IMR-90 (cell line): ENCODE data around the gene PILRB. TPM values are rescaled to one million over a fixed set of nuclear protein-coding genes. Genes with fewer than 3 reads are reported as not detected.

Source experiments
- ATAC-seq: fragments of 200-7000 bp; cut with Tn5 transposase; 2 replicates; pipeline ENCODE4 v1.9.1; 2020; ENCODE audit warnings: low read depth, mild to moderate bottlenecking, moderate library complexity
- BruUV-seq: library from RNA; stranded (reverse); fragments of 400-500 nt; replicated peaks from 2 replicates; lab custom pipeline; 2021; lab: Mats Ljungman, UMichigan
- CTCF ChIA-PET: fragments of 300-600 bp; formaldehyde crosslinking; extraction: SDS; loops from one replicate; lab custom pipeline; 2021; ENCODE audit warnings: antibody characterized with exemption; lab: Yijun Ruan, JAX
- POLR2A ChIA-PET: fragments of 300-600 bp; sonication (Branson Sonifier 250); formaldehyde crosslinking; loops from one replicate; lab custom pipeline; 2022; ENCODE audit warnings: antibody characterized with exemption; ENCODE audit not compliant: unreplicated experiment; lab: Charles Lee
- DNase-seq: peaks from one replicate; pipeline ENCODE4 v3.0.0; 2013
- H2AFZ ChIP-seq: replicated peaks from 2 replicates; pipeline ENCODE3; 2013; ENCODE audit warnings: low read length, mild to moderate bottlenecking; ENCODE audit not compliant: poor library complexity
- H2AK5ac ChIP-seq: 2 replicates; pipeline ENCODE4 v1.6.1; 2013; ENCODE audit warnings: low read depth, low read length, inconsistent platforms
- H2AK9ac ChIP-seq: replicated peaks from 2 replicates; pipeline ENCODE3; 2013; ENCODE audit warnings: mild to moderate bottlenecking, low read depth, low read length, moderate library complexity; ENCODE audit not compliant: poor library complexity
- H2BK120ac ChIP-seq: 2 replicates; pipeline ENCODE4 v1.6.1; 2013; ENCODE audit warnings: low read depth, low read length, inconsistent platforms
- H2BK15ac ChIP-seq: 3 replicates; pipeline ENCODE4 v1.6.1; 2013; ENCODE audit warnings: low read depth, low read length, inconsistent platforms
- H2BK20ac ChIP-seq: 2 replicates; pipeline ENCODE4 v1.6.1; 2013; ENCODE audit warnings: low read depth, mild to moderate bottlenecking, inconsistent platforms, low read length, moderate library complexity
- H2BK5ac ChIP-seq: 2 replicates; pipeline ENCODE4 v1.6.1; 2013; ENCODE audit warnings: mild to moderate bottlenecking, low read depth, low read length, inconsistent platforms; ENCODE audit not compliant: poor library complexity, severe bottlenecking
- H3K14ac ChIP-seq: replicated peaks from 2 replicates; pipeline ENCODE4 v1.6.1; 2013; ENCODE audit warnings: low read depth, low read length, inconsistent platforms
- H3K18ac ChIP-seq: 2 replicates; pipeline ENCODE4 v1.6.1; 2013; ENCODE audit warnings: low read depth, low read length, control low read depth
- H3K23ac ChIP-seq: 2 replicates; pipeline ENCODE4 v1.6.1; 2013; ENCODE audit warnings: low read depth, low read length, inconsistent platforms
- H3K27ac ChIP-seq: 2 replicates; pipeline ENCODE4 v1.5.1; 2013; ENCODE audit warnings: mild to moderate bottlenecking, control low read depth, low read length; ENCODE audit not compliant: insufficient read depth
- H3K27me3 ChIP-seq: 2 replicates; pipeline ENCODE4 v1.6.1; 2013; ENCODE audit warnings: low read length; ENCODE audit not compliant: control insufficient read depth, insufficient read depth
- H3K36me3 ChIP-seq: 2 replicates; pipeline ENCODE4 v1.6.1; 2013; ENCODE audit warnings: low read length, mixed read lengths; ENCODE audit not compliant: control insufficient read depth, insufficient read depth
- H3K4ac ChIP-seq: 2 replicates; pipeline ENCODE4 v1.6.1; 2013; ENCODE audit warnings: low read depth, low read length, inconsistent platforms
- H3K4me1 ChIP-seq: 2 replicates; pipeline ENCODE4 v1.6.1; 2013; ENCODE audit warnings: low read length, mixed read lengths; ENCODE audit not compliant: control insufficient read depth, insufficient read depth
- H3K4me2 ChIP-seq: 2 replicates; pipeline ENCODE4 v1.6.1; 2013; ENCODE audit warnings: low read depth, mild to moderate bottlenecking, control low read depth, low read length, moderate library complexity
- H3K4me3 ChIP-seq: 2 replicates; pipeline ENCODE4 v1.5.1; 2013; ENCODE audit warnings: low read depth, mild to moderate bottlenecking, control low read depth, low read length, moderate library complexity; ENCODE audit not compliant: insufficient read depth
- H3K56ac ChIP-seq: 2 replicates; pipeline ENCODE4 v1.6.1; 2013; ENCODE audit warnings: low read length, inconsistent platforms; ENCODE audit not compliant: insufficient read depth; ENCODE audit errors: extremely low read depth
- H3K79me1 ChIP-seq, 2 experiments: 2 replicates each; pipeline ENCODE4 v1.6.1; 2013; ENCODE audit warnings: low read length in 2 of 2, inconsistent platforms in 1 of 2, low read depth in 1 of 2
- H3K9ac ChIP-seq: 2 replicates; pipeline ENCODE4 v1.6.1; 2013; ENCODE audit warnings: low read depth, low read length, control low read depth
- H3K9me1 ChIP-seq: 2 replicates; pipeline ENCODE4 v1.6.1; 2013; ENCODE audit warnings: low read length, inconsistent platforms; ENCODE audit not compliant: insufficient read depth
- H3K9me3 ChIP-seq: 2 replicates; pipeline ENCODE4 v1.6.1; 2013; ENCODE audit warnings: low read length; ENCODE audit not compliant: control insufficient read depth, insufficient read depth
- H4K20me1 ChIP-seq: 2 replicates; pipeline ENCODE4 v1.6.1; 2013; ENCODE audit warnings: low read length, inconsistent platforms; ENCODE audit not compliant: insufficient read depth
- H4K5ac ChIP-seq: 2 replicates; pipeline ENCODE4 v1.6.1; 2013; ENCODE audit warnings: mild to moderate bottlenecking, low read depth, low read length, control low read depth
- H4K8ac ChIP-seq, 2 experiments: 2 replicates each; pipeline ENCODE4 v1.6.1; 2013; ENCODE audit warnings: low read depth in 2 of 2, low read length in 2 of 2, control low read depth in 1 of 2, inconsistent platforms in 1 of 2
- H4K91ac ChIP-seq: 2 replicates; pipeline ENCODE4 v1.6.1; 2013; ENCODE audit warnings: low read depth, low read length, inconsistent platforms; ENCODE audit not compliant: insufficient read depth
- CEBPB ChIP-seq: IDR thresholded peaks from 2 replicates; pipeline ENCODE4 v1.6.1; 2012; ENCODE audit warnings: low read depth, low read length, improper control_type of control experiment
- RFX5 ChIP-seq: IDR thresholded peaks from 2 replicates; pipeline ENCODE4 v1.8.0; 2012; ENCODE audit warnings: low read depth, mild to moderate bottlenecking, low read length, moderate library complexity
- WGBS, 2 experiments: methylation state at CpG; one replicate each; pipeline versions ENCODE4 v1.1.5 to v1.1.7; 2013; ENCODE audit warnings: missing lambda C conversion rate in 2 of 2; ENCODE audit not compliant: insufficient read length in 1 of 2; ENCODE audit errors: extremely low coverage in 2 of 2; 5-methylcytosine and 5-hydroxymethylcytosine counted together
- dilution Hi-C: fragments of 300-500 bp; cut with HindIII; formaldehyde crosslinking; loops from one replicate; pipeline ENCODE4 v1.14.3; 2018; ENCODE audit warnings: low sequenced_read_pairs; ENCODE audit not compliant: unreplicated experiment
- in situ Hi-C: fragments of 300-500 bp; cut with MboI; formaldehyde crosslinking; loops from 3 replicates; pipeline ENCODE4 v1.14.3; 2019; ENCODE audit warnings: low sequenced_read_pairs, inconsistent platforms, mixed read lengths
- intact Hi-C: fragments of 100-400 bp; cut with micrococcal nuclease; formaldehyde crosslinking; loops from 2 replicates; pipeline ENCODE4 v1.10.0; 2022
- polyA plus RNA-seq, 3 experiments: library from polyadenylated mRNA; depleted of rRNA; stranded (reverse); fragments of >200 nt; gene quantifications; 2 replicates each; pipeline ENCODE4 v1.2.3, GENCODE V29; 2012; ENCODE audit warnings: low replicate concordance in 1 of 3
- total RNA-seq: library from RNA; depleted of rRNA; stranded (reverse); fragments of >200 nt; gene quantifications from 2 replicates; pipeline ENCODE4 v1.2.3, GENCODE V29; 2012

The PILRB gene
- total and polyA plus RNA-seq, 2 of the 4 experiments (the other 2 are of a cell fraction) = 3.4 to 22.2 TPM

- ChIA-PET POLR2A (no interaction called here), CTCF (no interaction called here)
- intact Hi-C loops = no loop called here
- ATAC-seq (peak; percentile 56), DNase-seq (peak; percentile 69)
- peak overlapping the region; percentile 95 for H4K5ac ChIP-seq
- H3K27me3 ChIP-seq = no peaks in the 10 kb centered on the region
- dilution Hi-C loops = no loop called here
- peak overlapping the region; percentile 89 for H3K14ac ChIP-seq
- WGBS, 2 experiments = 100% methylated on average over 2 of the region's 8 CpGs; no CpG with 5 or more reads in 1 of the 2 experiments
- no peak overlapping the region for H3K56ac ChIP-seq
- peaks cover 2% of the 10 kb centered on the region; the same call in 1 of the 2 replicates for H3K36me3 ChIP-seq
- H2BK15ac ChIP-seq = no peak overlapping the region; the same call in 2 of the 3 replicates
- no peaks in the 10 kb centered on the region for H3K9me3 ChIP-seq
- H4K8ac ChIP-seq = peak overlapping the region; percentile 62 to 74
- no peak overlapping the region; the same call in 1 of the 2 replicates for H3K27ac ChIP-seq
- no peak overlapping the region for H2AK9ac ChIP-seq
- no peak overlapping the region for H2BK20ac ChIP-seq
- no peaks in the 10 kb centered on the region for H3K79me1 ChIP-seq
- no peaks in the 10 kb centered on the region for H4K20me1 ChIP-seq
- TF ChIP-seq CEBPB (peak; percentile 74), RFX5 (no peak)
- H3K4ac ChIP-seq = peak overlapping the region; percentile 79
- peak overlapping the region; percentile 27 for H2BK5ac ChIP-seq
- H4K91ac ChIP-seq = no peak overlapping the region; the same call in 1 of the 2 replicates
- peak overlapping the region; percentile 51; the same call in 1 of the 2 replicates for H2AK5ac ChIP-seq
- H3K4me2 ChIP-seq = 0 out of 2 replicates have a peak overlapping the region, but pooled peaks have one; percentile 14
- H3K23ac ChIP-seq = 0 out of 2 replicates have a peak overlapping the region, but pooled peaks have one; percentile 46
- H2BK120ac ChIP-seq = 0 out of 2 replicates have a peak overlapping the region, but pooled peaks have one; percentile 3
- peak overlapping the region; percentile 26; the same call in 1 of the 2 replicates for H3K18ac ChIP-seq
- peak overlapping the region; percentile 23; the same call in 1 of the 2 replicates for H3K9ac ChIP-seq
- in situ Hi-C loops = no loop called here
- H3K9me1 ChIP-seq = 0 out of 2 replicates have a peak, but pooled peaks cover 6% of the 10 kb centered on the region
- peaks cover 8% of the 10 kb centered on the region for H3K4me1 ChIP-seq
- peak overlapping the region; percentile 92 for H2AFZ ChIP-seq
- H3K4me3 ChIP-seq = no peak overlapping the region
- no TSS peak for BruUV-seq
Observed at GRCh38 chr7:100372256-100372655, 14.3 kb downstream of the PILRB start.
